EL (cell line): ENCODE data around the gene FRYL.
"Not testable (repeated sequence)": the region's sequence is repeated elsewhere in the genome, so short reads cannot be mapped to it uniquely, and the experiment has no call there.

ENCODE experiments used
- DNase-seq: peaks from one replicate; pipeline ENCODE4 v3.0.0-alpha.2; 2016

The FRYL gene

GRCh38 chr4:48483006-48483776 is 296.9 kb downstream of the FRYL start, which contains the start of gene SLC10A4:
Gene SLC10A4, plus strand, starts transcription at chr4:48483343. Its CDS starts 219 bp downstream, at chr4:48483562.
- peak; percentile 21 for DNase-seq

- DNase-seq: no peak
Measured at GRCh38 chr4:48481581-48481980, 298.5 kb downstream of the FRYL start.

- DNase-seq: no peak
Measured at GRCh38 chr4:48478273-48478672, 301.8 kb downstream of the FRYL start.

- no peak for DNase-seq
Measured at GRCh38 chr4:48475770-48476169, 304.3 kb downstream of the FRYL start.

GRCh38 chr4:48472794-48473193 is 307.3 kb downstream of the FRYL start:
- DNase-seq: no peak

- DNase-seq: no peak
Measured at GRCh38 chr4:48470570-48470969, 309.5 kb downstream of the FRYL start.

- no peak for DNase-seq
Measured at GRCh38 chr4:48470137-48470536, 309.9 kb downstream of the FRYL start.

- DNase-seq: no peak
Measured at GRCh38 chr4:48467891-48468290, 312.2 kb downstream of the FRYL start.

- DNase-seq: no peak
Measured at GRCh38 chr4:48467442-48467841, 312.6 kb downstream of the FRYL start.

GRCh38 chr4:48462363-48462762 is 317.7 kb downstream of the FRYL start:
- no peak for DNase-seq

GRCh38 chr4:48461000-48461399 is 319.1 kb downstream of the FRYL start:
- DNase-seq: no peak

GRCh38 chr4:48454591-48454990 is 325.5 kb downstream of the FRYL start:
- no peak for DNase-seq

- DNase-seq: not testable (repeated sequence)
Measured at GRCh38 chr4:48451656-48452055, 328.4 kb downstream of the FRYL start.

- no peak for DNase-seq
Measured at GRCh38 chr4:48450740-48451139, 329.3 kb downstream of the FRYL start.

- DNase-seq: no peak
Measured at GRCh38 chr4:48449151-48449550, 330.9 kb downstream of the FRYL start.
